ENCODE results near the gene E2F2. TPM values are rescaled to one million over a fixed set of nuclear protein-coding genes. Genes with fewer than 3 reads are reported as not detected.

E2F2 gene
- total RNA-seq, 1 donor from 2014 or later = 23.5 TPM

GRCh38 chr1:23561813-23562100 is 30.7 kb upstream of the E2F2 start:
- no peak for TF ChIP-seq CTCF (conservative IDR thresholded peaks at IDR 0.05)
- H3K27me3 Mint-ChIP-seq (ENCODE audit: low read depth) = peaks cover 39% of the 10 kb centered on the region
- H3K4me3 Mint-ChIP-seq = peak overlapping the region; percentile 82
- H3K27ac Mint-ChIP-seq (ENCODE audit: unreplicated experiment) = no peak overlapping the region
- DNase-seq (ENCODE audit: low read depth, low spot score) = no peak
- peaks cover 79% of the 10 kb centered on the region for H3K4me1 Mint-ChIP-seq
- H3K36me3 Mint-ChIP-seq (ENCODE audit: low read depth) = no peaks in the 10 kb centered on the region
- H3K9me3 Mint-ChIP-seq = no peaks in the 10 kb centered on the region

GRCh38 chr1:23561076-23561812 is 30.2 kb upstream of the E2F2 start:
- H3K27me3 Mint-ChIP-seq (ENCODE audit: low read depth) = peaks cover 44% of the 10 kb centered on the region
- no peaks in the 10 kb centered on the region for H3K36me3 Mint-ChIP-seq (ENCODE audit: low read depth)
- DNase-seq (ENCODE audit: low read depth, low spot score) = no peak
- H3K27ac Mint-ChIP-seq (ENCODE audit: unreplicated experiment) = no peak overlapping the region
- H3K4me1 Mint-ChIP-seq = peaks cover 81% of the 10 kb centered on the region
- no peaks in the 10 kb centered on the region for H3K9me3 Mint-ChIP-seq
- no peak for TF ChIP-seq CTCF (conservative IDR thresholded peaks at IDR 0.05)
- H3K4me3 Mint-ChIP-seq = peak overlapping the region; percentile 92

- peak overlapping the region; percentile 90 for H3K27ac Mint-ChIP-seq (ENCODE audit: unreplicated experiment)
- TF ChIP-seq CTCF (conservative IDR thresholded peaks at IDR 0.05) = no peak
- H3K4me1 Mint-ChIP-seq = peaks cover 82% of the 10 kb centered on the region
- no peaks in the 10 kb centered on the region for H3K36me3 Mint-ChIP-seq (ENCODE audit: low read depth)
- H3K9me3 Mint-ChIP-seq = no peaks in the 10 kb centered on the region
- DNase-seq (ENCODE audit: low read depth, low spot score) = no peak
- H3K27me3 Mint-ChIP-seq (ENCODE audit: low read depth) = peaks cover 55% of the 10 kb centered on the region
- peak overlapping the region; percentile 92 for H3K4me3 Mint-ChIP-seq
Observed at GRCh38 chr1:23559985-23560741, 29.1 kb upstream of the E2F2 start.

- TF ChIP-seq CTCF (conservative IDR thresholded peaks at IDR 0.05) = no peak
- H3K4me3 Mint-ChIP-seq = peak within 1 kb of the TSS; percentile 92
- peak within 1 kb of the TSS; percentile 90 for H3K27ac Mint-ChIP-seq (ENCODE audit: unreplicated experiment)
- DNase-seq (ENCODE audit: low read depth, low spot score) = peak; percentile 83
- H3K4me1 Mint-ChIP-seq = peaks cover 82% of the 10 kb centered on the region
- H3K27me3 Mint-ChIP-seq (ENCODE audit: low read depth) = peaks cover 59% of the 10 kb centered on the region
- H3K36me3 Mint-ChIP-seq (ENCODE audit: low read depth) = no peaks in the 10 kb centered on the region
- no peaks in the 10 kb centered on the region for H3K9me3 Mint-ChIP-seq
Observed at GRCh38 chr1:23559136-23559984, 28.3 kb upstream of the E2F2 start, which contains the start of gene ID3. ID3 (minus strand) TSS chr1:23559501; CDS start chr1:23559426, 75 bp downstream.

GRCh38 chr1:23558872-23559135 is 27.8 kb upstream of the E2F2 start:
- DNase-seq (ENCODE audit: low read depth, low spot score) = no peak
- TF ChIP-seq CTCF (conservative IDR thresholded peaks at IDR 0.05) = no peak
- Mint-ChIP-seq H3K36me3 (ENCODE audit: low read depth) (no peaks in the 10 kb centered on the region), H3K27me3 (ENCODE audit: low read depth) (peaks cover 62% of the 10 kb centered on the region), H3K27ac (ENCODE audit: unreplicated experiment) (no peak overlapping the region), H3K9me3 (no peaks in the 10 kb centered on the region), H3K4me1 (peaks cover 84% of the 10 kb centered on the region), H3K4me3 (peak overlapping the region; percentile 92)

Data from neural crest cell (in vitro differentiated cells).